Smooth muscle cell (in vitro differentiated cells): ENCODE results near the gene CPED1. TPM values are rescaled to one million over a fixed set of nuclear protein-coding genes. Genes with fewer than 3 reads are reported as not detected.

Experiments used
- DNase-seq: peaks from one replicate; lab custom pipeline; 2025; ENCODE audit not compliant: unreplicated experiment; lab: John Stamatoyannopoulos, UW
- H2AFZ ChIP-seq: fragments of 200-600 bp; sonication (generic); 2 replicates; pipeline ENCODE4 v1.6.0; 2016; ENCODE audit warnings: antibody characterized with exemption, low read depth, mild to moderate bottlenecking
- H3F3A ChIP-seq: fragments of 200-600 bp; sonication (generic); 2 replicates; pipeline ENCODE4 v1.6.0; 2017; ENCODE audit warnings: antibody characterized with exemption, low read depth
- H3K27ac ChIP-seq: fragments of 200-600 bp; sonication (generic); 2 replicates; pipeline ENCODE4 v1.5.1; 2016; ENCODE audit warnings: low read depth, mild to moderate bottlenecking
- H3K27me3 ChIP-seq: fragments of 200-600 bp; sonication (generic); 2 replicates; pipeline ENCODE4 v1.6.1; 2016; ENCODE audit warnings: low read depth, mild to moderate bottlenecking
- H3K36me3 ChIP-seq: fragments of 200-600 bp; sonication (generic); 2 replicates; pipeline ENCODE4 v1.5.1; 2016; ENCODE audit warnings: low read depth
- H3K4me1 ChIP-seq: fragments of 200-600 bp; sonication (generic); 2 replicates; pipeline ENCODE4 v1.5.1; 2016; ENCODE audit warnings: low read depth
- H3K4me2 ChIP-seq: fragments of 200-600 bp; sonication (generic); 2 replicates; pipeline ENCODE4 v1.6.0; 2016; ENCODE audit warnings: mild to moderate bottlenecking
- H3K4me3 ChIP-seq: fragments of 200-600 bp; sonication (generic); 2 replicates; pipeline ENCODE4 v1.5.1; 2016; ENCODE audit warnings: mild to moderate bottlenecking
- H3K79me2 ChIP-seq: fragments of 200-600 bp; sonication (generic); 2 replicates; pipeline ENCODE4 v1.6.0; 2016; ENCODE audit warnings: low read depth, mild to moderate bottlenecking
- H3K9ac ChIP-seq: fragments of 200-600 bp; sonication (generic); 2 replicates; pipeline ENCODE4 v1.6.0; 2016; ENCODE audit warnings: low read depth
- H3K9me3 ChIP-seq: fragments of 200-600 bp; sonication (generic); replicated peaks from 2 replicates; pipeline ENCODE4 v1.5.1; 2016; ENCODE audit warnings: low read depth
- H4K20me1 ChIP-seq: fragments of 200-600 bp; sonication (generic); 2 replicates; pipeline ENCODE4 v1.6.0; 2016; ENCODE audit warnings: low read depth
- CTCF ChIP-seq: fragments of 200-600 bp; sonication (generic); IDR thresholded peaks from 2 replicates; pipeline ENCODE4 v1.5.1; 2017; ENCODE audit warnings: borderline replicate concordance, mild to moderate bottlenecking, antibody characterized with exemption; ENCODE audit not compliant: insufficient read depth, poor library complexity, severe bottlenecking
- WGBS: methylation state at CpG from one replicate; pipeline ENCODE4 v1.1.7; 2016; ENCODE audit warnings: low lambda C conversion rate; 5-methylcytosine and 5-hydroxymethylcytosine counted together
- polyA plus RNA-seq: library from polyadenylated mRNA; unstranded; fragments of >200 nt; fragmentation: Nextera tagmentation; extraction: Ambion mirVana; gene quantifications from 2 replicates; pipeline ENCODE4 v1.2.1, GENCODE V29; 2016
- total RNA-seq: library from RNA; depleted of rRNA; stranded (reverse); fragments of >200 nt; gene quantifications from 2 replicates; pipeline ENCODE4 v1.2.3, GENCODE V29; 2014

The CPED1 gene
- total and polyA plus RNA-seq, 2 experiments from 2014 or later = 9.5 to 12.9 TPM

GRCh38 chr7:121337398-121337797, 348.9 kb downstream of the CPED1 start:
- Histone ChIP-seq H3K4me3 (no peak overlapping the region), H4K20me1 (no peaks in the 10 kb centered on the region), H3K27me3 (peaks cover 20% of the 10 kb centered on the region), H3K4me1 (no peaks in the 10 kb centered on the region), H3K4me2 (no peak overlapping the region), H3F3A (no peaks in the 10 kb centered on the region), H3K27ac (no peak overlapping the region), H3K9ac (no peak overlapping the region), H2AFZ (no peak overlapping the region), H3K79me2 (no peaks in the 10 kb centered on the region), H3K9me3 (no peaks in the 10 kb centered on the region), H3K36me3 (no peaks in the 10 kb centered on the region)
- 32% methylated on average over 3 of the region's 3 CpGs for WGBS
- no peak for DNase-seq
- no peak for TF ChIP-seq CTCF

DNA sequence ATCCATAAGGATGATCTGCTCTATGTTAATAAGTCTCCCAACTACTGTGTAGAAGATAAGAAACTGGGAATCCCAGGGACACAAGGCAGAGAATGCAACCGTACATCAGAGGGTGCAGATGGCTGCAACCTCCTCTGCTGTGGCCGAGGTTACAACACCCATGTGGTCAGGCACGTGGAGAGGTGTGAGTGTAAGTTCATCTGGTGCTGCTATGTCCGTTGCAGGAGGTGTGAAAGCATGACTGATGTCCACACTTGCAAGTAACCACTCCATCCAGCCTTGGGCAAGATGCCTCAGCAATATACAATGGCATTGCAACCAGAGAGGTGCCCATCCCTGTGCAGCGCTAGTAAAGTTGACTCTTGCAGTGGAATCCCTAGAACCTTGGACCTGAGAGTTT, 350.6 kb downstream of the CPED1 start:
- H2AFZ ChIP-seq = no peak overlapping the region
- no peaks in the 10 kb centered on the region for H3K4me1 ChIP-seq
- no peaks in the 10 kb centered on the region for H3K9me3 ChIP-seq
- H4K20me1 ChIP-seq = no peaks in the 10 kb centered on the region
- no peak overlapping the region for H3K27ac ChIP-seq
- no peak overlapping the region for H3K4me3 ChIP-seq
- WGBS = 83% methylated on average over 5 of the region's 5 CpGs
- no peak overlapping the region for H3K4me2 ChIP-seq
- DNase-seq = no peak
- H3K9ac ChIP-seq = no peak overlapping the region
- H3K36me3 ChIP-seq = no peaks in the 10 kb centered on the region
- H3K27me3 ChIP-seq = peaks cover 7% of the 10 kb centered on the region
- H3F3A ChIP-seq = no peaks in the 10 kb centered on the region
- no peaks in the 10 kb centered on the region for H3K79me2 ChIP-seq
- no peak for TF ChIP-seq CTCF

- no peaks in the 10 kb centered on the region for H3K4me1 ChIP-seq
- H3F3A ChIP-seq = peaks cover 14% of the 10 kb centered on the region
- H2AFZ ChIP-seq = no peak overlapping the region
- H3K79me2 ChIP-seq = no peaks in the 10 kb centered on the region
- no peak for TF ChIP-seq CTCF
- no peak overlapping the region for H3K4me2 ChIP-seq
- no peak overlapping the region for H3K9ac ChIP-seq
- DNase-seq = no peak
- no peak overlapping the region for H3K4me3 ChIP-seq
- H4K20me1 ChIP-seq = no peaks in the 10 kb centered on the region
- no peaks in the 10 kb centered on the region for H3K27me3 ChIP-seq
- no peaks in the 10 kb centered on the region for H3K9me3 ChIP-seq
- no peaks in the 10 kb centered on the region for H3K36me3 ChIP-seq
- H3K27ac ChIP-seq = no peak overlapping the region
Measured at GRCh38 chr7:121341933-121342332, 353.4 kb downstream of the CPED1 start.

GRCh38 chr7:121342631-121343030, 354.1 kb downstream of the CPED1 start:
- H3K27ac ChIP-seq = no peak overlapping the region

More at GRCh38 chr7:121342631-121343030, 354.1 kb downstream of the CPED1 start:
- Histone ChIP-seq H3K27me3 (no peaks in the 10 kb centered on the region), H3K4me1 (no peaks in the 10 kb centered on the region), H3K9ac (no peak overlapping the region), H4K20me1 (no peaks in the 10 kb centered on the region), H3K79me2 (no peaks in the 10 kb centered on the region), H2AFZ (no peak overlapping the region), H3K4me3 (no peak overlapping the region), H3K4me2 (no peak overlapping the region), H3K9me3 (no peaks in the 10 kb centered on the region), H3F3A (peaks cover 15% of the 10 kb centered on the region), H3K36me3 (no peaks in the 10 kb centered on the region)
- DNase-seq = no peak
- 96% methylated on average over 4 of the region's 4 CpGs for WGBS
- no peak for TF ChIP-seq CTCF
